Stomach smooth muscle (tissue), 2 donors: ENCODE results near the gene FBXW12.

Experiments
- H3K27ac ChIP-seq: one replicate; pipeline ENCODE4 v1.7.0; 2013; ENCODE audit warnings: mild to moderate bottlenecking, low read length, inconsistent platforms
- H3K27me3 ChIP-seq, 2 donors: one replicate each; pipeline ENCODE4 v1.7.0; 2013; ENCODE audit warnings: low read length in 2 of 2; ENCODE audit not compliant: insufficient read depth in 2 of 2, control insufficient read depth in 1 of 2
- H3K36me3 ChIP-seq, 2 donors: one replicate each; pipeline ENCODE4 v1.7.0; 2013; ENCODE audit warnings: low read length in 2 of 2; ENCODE audit not compliant: control insufficient read depth in 2 of 2, insufficient read depth in 2 of 2
- H3K4me1 ChIP-seq: one replicate; pipeline ENCODE4 v1.7.0; 2013; ENCODE audit warnings: low read length; ENCODE audit not compliant: control insufficient read depth, insufficient read depth
- H3K4me3 ChIP-seq, 2 donors: one replicate each; pipeline ENCODE4 v1.7.0; 2013; ENCODE audit warnings: low read length in 2 of 2
- H3K9ac ChIP-seq, 2 donors: one replicate each; pipeline ENCODE4 v1.7.0; 2013; ENCODE audit warnings: low read length in 2 of 2, mild to moderate bottlenecking in 1 of 2
- H3K9me3 ChIP-seq, 2 donors: one replicate each; pipeline ENCODE4 v1.7.0; 2013; ENCODE audit warnings: low read length in 2 of 2; ENCODE audit not compliant: control insufficient read depth in 2 of 2
- donor health status: healthy.
- donor health status: Pancreatic carcinoma.

FBXW12 gene

GRCh38 chr3:48416546-48416945, 44.5 kb downstream of the FBXW12 start:
- no peak overlapping the region for H3K4me3 ChIP-seq
- H3K36me3 ChIP-seq, result peaks cover 22 to 66% of the 10 kb centered on the region in 2 donors
- no peaks in the 10 kb centered on the region for H3K27me3 ChIP-seq
- no peak overlapping the region for H3K27ac ChIP-seq
- no peaks in the 10 kb centered on the region for H3K9me3 ChIP-seq
- H3K9ac ChIP-seq, result no peak overlapping the region
- H3K4me1 ChIP-seq, result peaks cover 24% of the 10 kb centered on the region

- H3K36me3 ChIP-seq, result peaks cover 11 to 58% of the 10 kb centered on the region in 2 donors
- peak overlapping the region; percentile 18 for H3K27ac ChIP-seq
- H3K9me3 ChIP-seq, result no peaks in the 10 kb centered on the region
- H3K27me3 ChIP-seq, result no peaks in the 10 kb centered on the region
- no peak overlapping the region for H3K4me3 ChIP-seq
- no peak overlapping the region for H3K9ac ChIP-seq
- peaks cover 28% of the 10 kb centered on the region for H3K4me1 ChIP-seq
Measured at GRCh38 chr3:48417529-48418108, 45.6 kb downstream of the FBXW12 start.

- no peaks in the 10 kb centered on the region for H3K27me3 ChIP-seq
- H3K27ac ChIP-seq, result peak overlapping the region; percentile 18
- peaks cover 11 to 54% of the 10 kb centered on the region in 2 donors for H3K36me3 ChIP-seq
- H3K9me3 ChIP-seq, result no peaks in the 10 kb centered on the region
- peaks cover 32% of the 10 kb centered on the region for H3K4me1 ChIP-seq
- no peak overlapping the region for H3K9ac ChIP-seq
- H3K4me3 ChIP-seq, result no peak overlapping the region
Measured at GRCh38 chr3:48418140-48418539, 46.1 kb downstream of the FBXW12 start.

- Histone ChIP-seq H3K27me3 (no peaks in the 10 kb centered on the region), H3K9ac (no peak overlapping the region), H3K4me3 (no peak overlapping the region), H3K4me1 (peaks cover 32% of the 10 kb centered on the region), H3K27ac (peak overlapping the region; percentile 18), H3K9me3 (no peaks in the 10 kb centered on the region), H3K36me3 (peaks cover 13 to 54% of the 10 kb centered on the region in 2 donors)
Measured at GRCh38 chr3:48418651-48419050, 46.6 kb downstream of the FBXW12 start.

- Histone ChIP-seq H3K36me3 (peaks cover 13 to 54% of the 10 kb centered on the region in 2 donors), H3K9me3 (no peaks in the 10 kb centered on the region), H3K9ac (no peak overlapping the region), H3K27ac (no peak overlapping the region), H3K4me1 (peaks cover 32% of the 10 kb centered on the region), H3K27me3 (no peaks in the 10 kb centered on the region), H3K4me3 (no peak overlapping the region)
Measured at GRCh38 chr3:48419149-48419548, 47.1 kb downstream of the FBXW12 start.

GRCh38 chr3:48419597-48419996, 47.6 kb downstream of the FBXW12 start:
- Histone ChIP-seq H3K36me3 (peaks cover 13 to 50% of the 10 kb centered on the region in 2 donors), H3K27me3 (no peaks in the 10 kb centered on the region), H3K9ac (no peak overlapping the region), H3K4me3 (no peak overlapping the region), H3K4me1 (peaks cover 33% of the 10 kb centered on the region), H3K27ac (no peak overlapping the region), H3K9me3 (no peaks in the 10 kb centered on the region)

- Histone ChIP-seq H3K4me3 (no peak overlapping the region), H3K9me3 (no peaks in the 10 kb centered on the region), H3K27ac (peak overlapping the region; percentile 49), H3K27me3 (no peaks in the 10 kb centered on the region), H3K9ac (no peak overlapping the region), H3K4me1 (peaks cover 37% of the 10 kb centered on the region), H3K36me3 (peaks cover 10 to 43% of the 10 kb centered on the region in 2 donors)
Measured at GRCh38 chr3:48420561-48420960, 48.5 kb downstream of the FBXW12 start.

- Histone ChIP-seq H3K9ac (no peak overlapping the region), H3K4me3 (no peak overlapping the region), H3K4me1 (peaks cover 52% of the 10 kb centered on the region), H3K9me3 (no peaks in the 10 kb centered on the region), H3K27ac (peak overlapping the region; percentile 24), H3K27me3 (no peaks in the 10 kb centered on the region), H3K36me3 (peaks cover 7 to 27% of the 10 kb centered on the region in 2 donors)
Measured at GRCh38 chr3:48422272-48422671, 50.3 kb downstream of the FBXW12 start.

- Histone ChIP-seq H3K4me3 (no peak overlapping the region), H3K4me1 (peaks cover 56% of the 10 kb centered on the region), H3K9me3 (no peaks in the 10 kb centered on the region), H3K27ac (peak overlapping the region; percentile 24), H3K27me3 (no peaks in the 10 kb centered on the region), H3K9ac (no peak overlapping the region), H3K36me3 (peaks cover 7 to 25% of the 10 kb centered on the region in 2 donors)
Measured at GRCh38 chr3:48422681-48423080, 50.7 kb downstream of the FBXW12 start.

GRCh38 chr3:48423241-48423882, 51.3 kb downstream of the FBXW12 start:
- H3K9ac ChIP-seq, result no peak overlapping the region
- peak overlapping the region; percentile 24 for H3K27ac ChIP-seq

More at GRCh38 chr3:48423241-48423882, 51.3 kb downstream of the FBXW12 start:
- Histone ChIP-seq H3K4me3 (no peak overlapping the region), H3K9me3 (no peaks in the 10 kb centered on the region), H3K27me3 (no peaks in the 10 kb centered on the region), H3K36me3 (peaks cover 6 to 18% of the 10 kb centered on the region in 2 donors), H3K4me1 (peaks cover 63% of the 10 kb centered on the region)
